Spleen (tissue), 11 donors: ENCODE measurements around the gene NINJ1. TPM values are rescaled to one million over a fixed set of nuclear protein-coding genes. Genes with fewer than 3 reads are reported as not detected.

Source experiments
- DNase-seq: peaks from one replicate; pipeline ENCODE4 v3.0.0-alpha.2; 2020
- H3K27ac ChIP-seq, 8 donors: fragments of 200-600 bp; sonication (generic) in 7 of 8; 1 replicate in 4 of 8; 2 replicates in 4 of 8; pipeline versions ENCODE4 v1.5.0 to v1.8.0; 2016 to 2021; ENCODE audit warnings: inconsistent platforms in 4 of 8, mild to moderate bottlenecking in 4 of 8, moderate library complexity in 1 of 8
- H3K27me3 ChIP-seq, 7 donors: fragments of 200-600 bp; sonication (generic) in 6 of 7; replicated peaks in 1 of 7; 1 replicate in 4 of 7; 2 replicates in 3 of 7; pipeline versions ENCODE4 v1.5.0 to v1.8.0; 2016 to 2021; ENCODE audit warnings: inconsistent platforms in 3 of 7, mild to moderate bottlenecking in 1 of 7
- H3K36me3 ChIP-seq, 6 donors: fragments of 200-600 bp; sonication (generic) in 5 of 6; 1 replicate in 4 of 6; 2 replicates in 2 of 6; pipeline versions ENCODE4 v1.5.0 to v1.8.0; 2016 to 2021; ENCODE audit warnings: inconsistent platforms in 2 of 6
- H3K4me1 ChIP-seq, 6 donors: fragments of 200-600 bp; sonication (generic) in 5 of 6; 1 replicate in 3 of 6; 2 replicates in 3 of 6; pipeline versions ENCODE4 v1.5.0 to v1.8.0; 2016 to 2021; ENCODE audit warnings: inconsistent platforms in 3 of 6
- H3K4me3 ChIP-seq, 8 donors: fragments of 200-600 bp; sonication (generic) in 7 of 8; 1 replicate in 4 of 8; 2 replicates in 4 of 8; pipeline versions ENCODE4 v1.5.0 to v1.8.0; 2016 to 2021; ENCODE audit warnings: inconsistent platforms in 4 of 8, mild to moderate bottlenecking in 4 of 8, moderate library complexity in 2 of 8
- H3K9me3 ChIP-seq, 8 donors: fragments of 200-600 bp; sonication (generic) in 7 of 8; 1 replicate in 4 of 8; 2 replicates in 4 of 8; pipeline versions ENCODE4 v1.5.0 to v1.8.0; 2016 to 2021; ENCODE audit warnings: inconsistent platforms in 4 of 8
- CTCF ChIP-seq, 11 experiments: fragments of 200-600 bp in 7 of 11; fragments of 450-650 bp in 4 of 11; sonication (generic) in 4 of 11; IDR thresholded peaks in 8 of 11; conservative IDR thresholded peaks in 3 of 11; 1 replicate in 7 of 11; 2 replicates in 4 of 11; pipeline versions ENCODE4 v1.4.0 to v1.8.0; 2016 to 2021; ENCODE audit warnings: antibody characterized with exemption in 11 of 11, inconsistent platforms in 4 of 11, mild to moderate bottlenecking in 1 of 11
- POLR2A ChIP-seq, 3 donors: fragments of 450-650 bp; IDR thresholded peaks; one replicate each; pipeline ENCODE4 v1.5.1; 2017; ENCODE audit warnings: antibody characterized with exemption in 3 of 3, mild to moderate bottlenecking in 1 of 3
- POLR2AphosphoS5 ChIP-seq, 3 donors: sonication (generic); formaldehyde crosslinking; IDR thresholded peaks; one replicate each; pipeline ENCODE4 v1.5.1; 2017; ENCODE audit warnings: antibody characterized with exemption in 3 of 3
- WGBS, 5 donors: extraction: QIAGEN DNeasy Blood & Tissue Kit in 3 of 5; methylation state at CpG; one replicate each; pipeline versions ENCODE4 v1.1.5 to v1.1.7; 2013 to 2018; 5-methylcytosine and 5-hydroxymethylcytosine counted together
- intact Hi-C: fragments of 100-400 bp; cut with DNase I; formaldehyde crosslinking; loops from one replicate; pipeline ENCODE4 v1.15.0; 2023; ENCODE audit warnings: low total_unique reads
- polyA plus RNA-seq, 3 donors: library from polyadenylated mRNA; stranded (reverse); fragments of 200-250 nt; gene quantifications; one replicate each; pipeline ENCODE4 v1.2.1, GENCODE V29; 2013
- total RNA-seq, 7 donors: library from RNA; depleted of rRNA in 3 of 7; stranded (reverse); fragments of >200 nt in 3 of 7; fragmentation: NEBNext Ultra II Directional in 4 of 7; extraction: Animal tissue kit (Norgen Biotek cat#: 25700) in 4 of 7; gene quantifications; one replicate each; pipeline versions ENCODE4 v1.1.0 to v1.2.1, GENCODE V29; 2016 to 2021
- donor health status: healthy with polysubstance abuse.
- donor health status: DM: no; HTN: no; CAD: no; lungs with moderate emphysema.
- donor health status: DM: no; HTN: no; CAD: no.
- donor health status: Bipolar disorder and iron deficiency.
- donor health status: healthy.
- donor health status: DM: no; HTN: no; CAD: no.
- donor health status: DM: yes; HTN: yes; CAD: no.

Gene NINJ1
- total and polyA plus RNA-seq, 10 donors: 26.5 to 142 (median 104) TPM

- no peak for DNase-seq
- intact Hi-C loops: no loop called here
- H3K4me1 ChIP-seq: peaks cover 16 to 31% (median 23%) of the 10 kb centered on the region in 6 donors
- H3K9me3 ChIP-seq: peaks cover 0 to 9% (median 2%) of the 10 kb centered on the region in 8 donors
- TF ChIP-seq CTCF (IDR thresholded peaks at IDR 0.05 in 8 of 11, conservative IDR thresholded peaks at IDR 0.05 in 3 of 11): no peak
- no peak for TF ChIP-seq POLR2A (IDR thresholded peaks at IDR 0.05)
- no peak for TF ChIP-seq POLR2AphosphoS5 (IDR thresholded peaks at IDR 0.05)
- H3K36me3 ChIP-seq: peaks cover 0 to 57% (median 26%) of the 10 kb centered on the region in 6 donors
- H3K27ac ChIP-seq: no peak overlapping the region
- no peaks in the 10 kb centered on the region for H3K27me3 ChIP-seq
- WGBS, 5 donors: 87 to 93% (median 91%) methylated on average over 5 of the region's 5 CpGs
- H3K4me3 ChIP-seq: no peak overlapping the region
Measured at GRCh38 chr9:93089024-93089423, 45.0 kb downstream of the NINJ1 start.

- Histone ChIP-seq H3K27ac (no peak overlapping the region), H3K27me3 (no peaks in the 10 kb centered on the region), H3K36me3 (peaks cover 0 to 60% (median 27%) of the 10 kb centered on the region in 6 donors), H3K4me3 (no peak overlapping the region), H3K4me1 (peaks cover 12 to 31% (median 20%) of the 10 kb centered on the region in 6 donors), H3K9me3 (peaks cover 0 to 9% (median 2%) of the 10 kb centered on the region in 8 donors)
- intact Hi-C loops: no loop called here
- peak; percentile 15 for DNase-seq
- no peak for TF ChIP-seq CTCF (IDR thresholded peaks at IDR 0.05 in 8 of 11, conservative IDR thresholded peaks at IDR 0.05 in 3 of 11)
- no peak for TF ChIP-seq POLR2A (IDR thresholded peaks at IDR 0.05)
- no peak for TF ChIP-seq POLR2AphosphoS5 (IDR thresholded peaks at IDR 0.05)
- WGBS, 5 donors: 93 to 98% (median 94%) methylated on average over 2 to 4 of the region's 4 CpGs
Measured at GRCh38 chr9:93088656-93089015, 45.4 kb downstream of the NINJ1 start.

- Histone ChIP-seq H3K4me1 (peaks cover 7 to 31% (median 18%) of the 10 kb centered on the region in 6 donors), H3K27me3 (no peaks in the 10 kb centered on the region), H3K9me3 (peaks cover 0 to 9% (median 2%) of the 10 kb centered on the region in 8 donors), H3K4me3 (no peak overlapping the region), H3K36me3 (peaks cover 0 to 66% (median 27%) of the 10 kb centered on the region in 6 donors), H3K27ac (no peak overlapping the region)
- intact Hi-C loops: no loop called here
- peak; percentile 47 for DNase-seq
- TF ChIP-seq POLR2A (IDR thresholded peaks at IDR 0.05) (no peak), CTCF (IDR thresholded peaks at IDR 0.05 in 8 of 11, conservative IDR thresholded peaks at IDR 0.05 in 3 of 11) (no peak), POLR2AphosphoS5 (IDR thresholded peaks at IDR 0.05) (peak in 1 of 3 donors; percentile 14)
- WGBS, 5 donors: 85 to 98% (median 96%) methylated on average over 12 of the region's 12 CpGs
Measured at GRCh38 chr9:93087971-93088655, 45.9 kb downstream of the NINJ1 start.

- TF ChIP-seq POLR2AphosphoS5 (IDR thresholded peaks at IDR 0.05) (no peak), POLR2A (IDR thresholded peaks at IDR 0.05) (no peak), CTCF (IDR thresholded peaks at IDR 0.05 in 8 of 11, conservative IDR thresholded peaks at IDR 0.05 in 3 of 11) (no peak)
- intact Hi-C loops: no loop called here
- Histone ChIP-seq H3K4me1 (peaks cover 0 to 25% (median 12%) of the 10 kb centered on the region in 6 donors), H3K4me3 (no peak overlapping the region), H3K27ac (no peak overlapping the region), H3K9me3 (peaks cover 0 to 9% (median 2%) of the 10 kb centered on the region in 8 donors), H3K36me3 (peaks cover 0 to 80% (median 29%) of the 10 kb centered on the region in 6 donors), H3K27me3 (no peaks in the 10 kb centered on the region)
- DNase-seq: peak; percentile 28
- WGBS, 5 donors: 90 to 97% (median 95%) methylated on average over 8 of the region's 8 CpGs
Measured at GRCh38 chr9:93086447-93087224, 47.4 kb downstream of the NINJ1 start.
